SW480 (cell line): ENCODE measurements around the gene CFAP45.
A peak's percentile ranks its signal among the peaks of the same experiment; 100 is the strongest.

Experiments used
- DNase-seq: peaks from one replicate; pipeline ENCODE4 v3.0.0-alpha.2; 2016; ENCODE audit warnings: low spot score

CFAP45 gene

GRCh38 chr1:159923203-159924024 lies 23.4 kb upstream of the CFAP45 start:
- peak; percentile 73 for DNase-seq

GRCh38 chr1:159922511-159923202 lies 22.7 kb upstream of the CFAP45 start:
- DNase-seq = no peak

DNA sequence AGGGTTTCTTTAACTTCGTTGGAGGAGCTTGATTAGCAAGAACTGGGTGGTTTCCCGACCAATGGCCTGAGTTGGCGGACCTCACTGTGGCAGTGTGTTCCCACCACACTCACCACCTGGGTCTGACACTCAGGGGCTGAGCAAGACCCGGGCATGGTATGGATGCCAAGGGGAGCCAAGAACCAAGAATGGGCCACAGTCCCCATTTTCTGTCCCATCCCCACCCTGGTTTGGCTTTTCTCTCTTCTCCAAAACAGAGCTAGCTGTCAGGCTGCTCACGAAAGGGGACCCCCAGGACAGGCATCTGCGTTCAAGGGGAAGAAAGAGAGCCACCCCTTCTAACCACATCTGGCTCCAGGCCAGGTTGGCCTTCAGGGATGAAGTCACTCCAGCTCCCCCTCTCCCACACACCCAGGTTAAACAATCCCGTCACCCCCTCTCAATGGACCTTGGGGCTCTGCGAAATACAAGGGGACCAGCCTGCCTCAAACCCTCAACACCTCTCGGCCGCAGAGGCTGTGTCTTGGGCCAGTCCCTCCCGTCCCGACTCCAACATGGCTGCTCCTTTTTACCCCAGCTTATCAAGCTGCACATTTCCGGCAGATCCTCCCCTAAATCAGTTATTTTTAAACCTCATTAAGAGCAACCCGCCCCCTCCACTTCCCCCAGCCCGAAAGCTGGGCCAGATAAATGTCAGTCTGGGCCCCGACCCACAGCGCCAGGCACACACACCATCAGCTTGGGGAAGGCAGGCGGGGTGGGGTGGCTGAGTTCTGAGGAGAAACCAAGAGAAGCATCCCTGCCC lies 21.9 kb upstream of the CFAP45 start:
- no peak for DNase-seq

- no peak for DNase-seq
Observed at GRCh38 chr1:159921251-159921650, 21.3 kb upstream of the CFAP45 start.

- DNase-seq = no peak
Observed at GRCh38 chr1:159920651-159921050, 20.7 kb upstream of the CFAP45 start.

DNA sequence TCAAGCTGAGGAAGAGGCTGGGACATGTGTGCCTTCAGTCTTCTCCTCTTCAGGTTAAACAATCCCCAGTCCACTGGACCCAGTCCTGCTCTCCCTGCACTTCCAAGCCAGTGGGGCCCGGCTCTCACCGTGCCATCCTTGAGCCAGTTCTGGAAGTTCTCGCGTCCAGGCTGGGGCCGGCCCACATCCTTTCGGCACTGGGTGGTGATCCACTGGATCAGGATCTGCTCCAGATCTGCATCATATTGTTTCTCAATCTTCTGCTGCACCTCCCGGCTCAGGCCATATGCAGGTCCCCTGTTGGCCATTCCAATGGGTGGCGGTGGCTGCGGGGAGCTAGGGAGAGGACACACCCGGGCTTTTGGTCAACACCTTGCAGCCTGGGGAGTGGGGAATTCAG lies 20.2 kb upstream of the CFAP45 start:
- no peak for DNase-seq

DNA sequence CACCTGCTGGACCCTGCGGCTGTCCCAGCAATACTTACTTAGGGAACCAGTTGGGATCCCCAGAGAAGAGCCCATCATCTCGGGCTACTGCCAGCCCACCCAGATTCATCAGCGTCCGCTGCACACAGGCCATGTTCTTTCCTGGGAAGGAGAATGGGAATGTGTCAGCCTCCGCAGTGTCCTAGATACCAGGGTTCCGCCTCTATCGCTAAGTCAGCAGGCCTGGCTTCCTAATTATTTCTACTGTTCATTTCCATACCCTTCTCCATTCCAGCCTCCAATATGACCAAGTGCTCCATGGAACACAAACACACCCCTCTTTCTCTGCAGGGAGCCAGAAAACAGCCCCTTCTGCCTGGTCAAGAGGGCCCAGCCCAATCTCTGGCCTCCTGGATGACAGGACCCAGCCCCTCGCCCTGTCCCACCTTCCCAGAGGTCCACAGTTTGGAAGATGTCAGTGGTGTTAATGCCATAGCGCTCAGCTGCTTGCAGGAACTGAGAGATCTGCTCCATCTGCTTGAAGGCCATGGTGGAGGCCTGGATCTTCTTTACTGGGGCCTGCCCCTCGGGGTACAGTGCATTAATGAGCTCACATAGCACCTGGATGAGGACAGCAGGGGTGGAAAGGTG lies 19.4 kb upstream of the CFAP45 start:
- no peak for DNase-seq

DNA sequence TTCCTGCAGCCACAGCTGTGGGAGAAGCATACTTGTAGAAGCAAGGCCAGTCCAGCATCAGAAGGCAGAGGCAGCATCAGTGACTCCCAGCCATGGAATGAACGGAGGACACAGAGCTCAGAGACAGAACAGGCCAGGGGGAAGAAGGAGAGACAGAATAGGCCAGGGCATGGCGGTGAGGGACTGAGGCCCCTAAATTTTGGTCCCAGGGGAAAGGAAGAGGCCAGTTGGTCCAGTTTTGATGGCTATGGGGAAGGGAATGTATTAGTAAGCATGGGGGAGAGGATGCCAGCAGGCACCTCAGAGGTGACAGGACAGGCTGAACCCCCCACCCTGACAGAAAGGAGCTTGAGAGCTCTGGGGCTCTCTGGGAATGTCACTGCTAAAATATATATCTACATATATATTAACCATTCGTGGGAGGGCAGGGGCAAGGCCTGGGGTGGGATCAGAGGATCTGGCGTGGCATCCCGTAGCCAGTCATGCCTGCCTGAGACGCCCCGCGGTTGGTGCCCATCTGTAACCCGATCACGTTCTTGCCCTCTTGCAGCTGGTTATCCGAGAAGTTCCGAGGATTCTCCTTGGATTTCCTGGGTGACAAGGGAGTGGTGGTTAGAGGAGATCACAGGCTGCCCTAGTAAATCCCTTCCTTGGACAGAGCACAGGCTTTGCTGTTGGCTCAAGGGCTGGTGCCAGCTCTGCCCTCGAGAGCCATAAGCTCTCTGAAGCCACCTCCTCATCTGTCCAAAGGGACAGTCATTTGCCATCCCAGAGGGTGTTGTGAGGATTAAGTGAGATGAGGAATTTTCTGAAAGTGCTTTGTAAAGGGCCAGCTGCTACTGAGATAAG lies 18.6 kb upstream of the CFAP45 start:
- no peak for DNase-seq

DNA sequence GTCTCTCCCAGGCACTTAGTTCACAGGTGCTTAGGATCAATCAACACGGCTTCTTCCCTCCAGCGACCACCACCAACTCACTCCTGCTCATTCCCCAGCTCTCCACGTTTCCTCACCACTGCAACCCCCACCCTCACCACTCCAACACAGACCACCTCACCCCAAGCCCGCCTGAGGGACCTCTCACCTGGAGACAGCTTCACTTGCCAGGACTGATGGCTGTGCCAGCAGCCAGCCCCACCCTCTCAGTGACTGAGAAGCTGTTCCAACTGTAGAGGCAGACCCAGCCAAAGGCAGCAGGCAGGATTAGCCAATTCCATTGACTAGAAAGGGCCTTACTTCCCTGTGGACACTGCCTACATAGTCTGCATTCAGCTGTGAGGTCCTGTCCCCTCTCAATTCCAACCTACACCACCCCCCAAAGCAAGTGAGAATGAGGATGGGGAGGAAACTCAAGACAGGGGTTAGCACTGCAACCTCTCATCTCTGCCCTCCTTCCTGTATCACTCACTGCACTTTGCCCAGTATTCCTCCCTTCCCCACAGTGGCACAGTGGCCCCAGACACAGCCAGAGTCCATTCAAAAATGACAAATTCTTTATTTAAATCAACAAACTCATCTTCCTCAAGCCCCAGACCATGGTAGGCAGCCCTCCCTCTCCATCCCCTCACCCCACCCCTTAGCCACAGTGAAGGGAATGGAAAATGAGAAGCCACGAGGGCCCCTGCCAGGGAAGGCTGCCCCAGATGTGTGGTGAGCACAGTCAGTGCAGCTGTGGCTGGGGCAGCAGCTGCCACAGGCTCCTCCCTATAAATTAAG lies 17.8 kb upstream of the CFAP45 start:
- DNase-seq = no peak

- DNase-seq = peak; percentile 38
Observed at GRCh38 chr1:159916242-159917051, 16.5 kb upstream of the CFAP45 start.

- no peak for DNase-seq
Observed at GRCh38 chr1:159915571-159916241, 15.7 kb upstream of the CFAP45 start.

DNA sequence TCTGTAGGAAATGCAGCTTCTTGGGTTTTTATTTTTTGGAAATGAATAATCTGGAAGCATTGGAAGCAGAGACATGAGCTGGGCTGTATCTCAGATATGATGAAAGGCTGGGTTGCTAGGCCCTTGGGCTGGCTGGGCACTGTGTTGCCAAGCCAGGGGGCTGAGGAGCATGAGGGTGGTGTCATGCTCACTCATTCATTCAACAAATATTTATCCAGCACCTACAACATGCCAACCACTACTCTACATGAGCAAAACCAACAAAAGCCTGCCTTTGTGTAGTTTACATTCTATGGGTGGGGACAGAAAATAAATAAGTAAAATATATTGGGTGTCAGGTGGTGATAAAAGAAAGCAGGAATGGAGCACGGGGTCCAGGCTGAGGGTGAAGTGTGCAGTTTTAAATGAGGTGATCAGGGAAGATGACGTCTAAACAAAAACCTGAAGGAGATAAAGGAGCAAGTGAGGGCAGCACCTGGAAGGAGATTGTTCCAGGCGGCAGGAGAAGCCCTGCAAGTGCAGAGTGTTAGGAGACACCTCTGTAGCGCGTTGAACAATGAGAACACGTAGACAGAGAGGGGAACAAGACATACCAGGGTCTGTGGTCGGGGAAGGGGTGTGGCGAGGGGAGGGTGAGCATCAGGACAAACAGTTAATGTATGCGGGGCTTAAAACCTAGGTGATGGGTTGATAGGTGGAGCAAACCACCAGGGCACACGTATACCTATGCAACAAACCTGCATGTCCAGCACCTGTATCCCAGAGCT lies 14.5 kb upstream of the CFAP45 start:
- DNase-seq = no peak

- DNase-seq = no peak
Observed at GRCh38 chr1:159913451-159914192, 13.7 kb upstream of the CFAP45 start.

DNA sequence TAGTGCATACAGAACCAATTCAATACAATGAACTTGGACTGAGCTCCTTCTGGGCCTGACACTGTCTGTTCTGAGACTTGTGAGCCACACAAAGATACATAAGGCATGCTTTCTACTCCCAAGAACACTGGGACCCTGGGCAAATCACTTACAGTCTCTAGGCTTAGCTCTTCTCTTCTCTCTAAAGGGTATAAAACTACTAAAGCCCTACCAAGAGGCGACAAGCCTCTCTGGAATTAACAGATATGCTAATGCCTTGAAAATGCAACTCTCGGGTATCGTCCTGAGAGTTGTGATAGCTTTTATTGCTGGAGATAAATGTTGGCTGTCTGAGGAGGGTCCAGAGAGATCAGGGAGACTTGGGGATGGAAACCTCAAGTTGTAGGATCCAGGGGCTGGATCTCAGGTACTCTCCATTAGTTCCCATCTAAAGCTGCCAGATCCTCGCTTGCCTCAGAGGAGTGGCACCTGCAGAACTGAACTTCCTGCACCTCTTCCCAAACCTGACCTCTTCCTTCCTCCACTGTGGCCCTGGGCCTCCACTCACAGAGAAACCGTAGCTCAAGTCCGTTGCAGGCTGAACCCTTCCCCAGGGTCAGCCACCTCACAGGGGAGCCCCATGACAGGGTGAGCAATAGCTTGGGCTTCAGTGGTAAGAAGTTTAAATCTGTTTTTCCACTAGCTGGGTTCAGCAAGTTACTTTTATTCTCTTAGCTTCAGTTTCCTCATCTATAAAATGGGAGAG lies 11.5 kb upstream of the CFAP45 start:
- DNase-seq = no peak

- DNase-seq = no peak
Observed at GRCh38 chr1:159908031-159908940, 8.3 kb upstream of the CFAP45 start.

DNA sequence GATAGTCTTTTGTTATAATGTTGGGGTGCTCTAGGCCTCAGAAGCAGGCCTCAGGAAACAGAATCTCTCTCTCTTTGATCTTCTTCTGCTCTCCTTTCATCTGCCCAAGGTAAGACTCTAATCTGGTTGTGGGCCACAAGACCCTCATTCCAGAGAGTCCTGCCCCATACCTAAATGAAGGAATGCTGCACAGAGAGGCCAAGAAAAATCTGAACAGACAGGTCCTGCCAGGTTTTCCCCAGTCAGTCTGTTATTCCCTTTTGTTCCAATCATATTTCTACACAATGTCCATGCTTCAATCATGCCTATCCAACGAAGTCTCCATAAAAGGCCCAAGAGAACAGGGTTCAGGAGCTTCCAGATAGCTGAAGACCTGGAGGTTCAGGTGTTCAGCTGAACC lies 7.0 kb upstream of the CFAP45 start:
- no peak for DNase-seq
